Measurements from ENCODE around the gene TJP2.
A peak's percentile ranks its signal among the peaks of the same experiment; 100 is the strongest.

TJP2 gene

DNA sequence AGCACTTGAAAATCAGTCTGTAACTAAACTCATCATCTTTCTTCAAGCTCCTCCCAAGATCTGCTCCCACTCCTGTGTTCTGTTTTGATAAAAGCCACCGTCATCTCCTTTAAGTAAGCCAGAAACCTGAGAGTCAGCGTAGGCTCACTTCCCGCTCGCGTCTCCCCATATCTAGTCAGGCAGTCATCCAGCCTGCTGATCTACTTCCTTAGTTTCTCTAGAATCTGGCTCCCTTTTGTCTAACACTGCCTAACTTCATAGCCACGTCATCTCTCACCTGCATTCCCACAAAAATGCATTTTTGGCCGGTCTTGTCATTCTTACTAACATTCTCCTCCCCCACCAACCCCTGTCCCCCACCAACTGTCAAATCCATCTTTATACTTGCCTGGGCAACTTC, 3.0 kb upstream of the TJP2 start:
- Histone ChIP-seq H3K9ac (ENCODE audit: insufficient read length) (no peak overlapping the region), H3K27ac (no peak overlapping the region), H3K4me3 (no peak overlapping the region), H3K9me3 (ENCODE audit: low read depth, low read length) (no peaks in the 10 kb centered on the region), H3K36me3 (ENCODE audit: insufficient read depth, low read length) (no peaks in the 10 kb centered on the region)
- DNase-seq (ENCODE audit: low read depth, low spot score), result no peak
- no peak for TF ChIP-seq POLR2AphosphoS5 (IDR thresholded peaks at IDR 0.05; ENCODE audit: borderline replicate concordance, low read depth, low read length)
- TF ChIP-seq FOXP2 (optimal IDR thresholded peaks at IDR 0.05; ENCODE audit: control extremely low read depth, extremely low read length, insufficient read depth), result no peak
- TF ChIP-seq EZH2 (IDR thresholded peaks at IDR 0.05), result no peak

DNA sequence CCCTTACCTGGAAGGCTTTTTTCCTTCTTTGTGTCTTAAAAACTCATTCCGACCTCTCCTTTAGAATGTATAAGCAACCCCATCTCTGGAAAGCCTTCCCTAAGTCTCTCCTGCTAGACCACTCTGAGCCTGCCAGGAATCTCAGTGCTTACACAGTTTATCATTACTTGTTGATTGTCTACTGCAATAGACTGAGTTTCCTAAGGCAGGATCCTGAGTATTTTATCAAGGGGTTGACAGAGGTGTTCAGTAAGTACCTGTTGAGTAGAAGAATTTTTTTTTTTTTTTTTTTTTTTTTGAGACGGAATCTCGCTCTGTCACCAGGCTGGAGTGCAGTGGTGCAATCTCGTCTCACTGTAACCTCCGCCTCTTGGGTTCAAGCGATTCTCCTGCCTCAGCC, 2.6 kb upstream of the TJP2 start:
- Histone ChIP-seq H3K4me3 (no peak overlapping the region), H3K9me3 (ENCODE audit: low read depth, low read length) (no peaks in the 10 kb centered on the region), H3K9ac (ENCODE audit: insufficient read length) (no peak overlapping the region), H3K27ac (no peak overlapping the region), H3K36me3 (ENCODE audit: insufficient read depth, low read length) (no peaks in the 10 kb centered on the region)
- TF ChIP-seq EZH2 (IDR thresholded peaks at IDR 0.05), result no peak
- no peak for TF ChIP-seq FOXP2 (optimal IDR thresholded peaks at IDR 0.05; ENCODE audit: control extremely low read depth, extremely low read length, insufficient read depth)
- TF ChIP-seq POLR2AphosphoS5 (IDR thresholded peaks at IDR 0.05; ENCODE audit: borderline replicate concordance, low read depth, low read length), result no peak
- DNase-seq (ENCODE audit: low read depth, low spot score), result no peak

DNA sequence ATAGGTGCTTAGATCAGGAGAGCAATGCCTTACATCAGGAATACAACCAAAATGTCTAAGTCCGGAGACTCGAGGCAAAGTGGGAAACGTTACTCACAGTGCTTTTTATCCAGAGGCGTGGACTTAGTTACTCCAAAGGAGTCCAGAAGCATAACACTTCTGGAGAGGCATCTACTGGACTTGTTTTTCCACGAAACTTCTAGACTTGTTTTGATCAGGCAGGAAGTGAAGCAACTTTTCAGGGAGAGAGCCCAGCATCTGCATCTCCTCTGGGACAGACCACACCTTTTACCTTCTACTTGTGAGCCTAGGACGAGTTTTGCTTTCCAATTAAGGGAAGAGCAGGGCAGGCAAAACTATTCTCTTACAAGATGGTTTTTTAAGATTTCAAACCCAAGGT, 1.2 kb upstream of the TJP2 start:
- H3K4me3 ChIP-seq, result no peak overlapping the region
- no peaks in the 10 kb centered on the region for H3K9me3 ChIP-seq (ENCODE audit: low read depth, low read length)
- no peak for TF ChIP-seq FOXP2 (optimal IDR thresholded peaks at IDR 0.05; ENCODE audit: control extremely low read depth, extremely low read length, insufficient read depth)
- no peak for TF ChIP-seq POLR2AphosphoS5 (IDR thresholded peaks at IDR 0.05; ENCODE audit: borderline replicate concordance, low read depth, low read length)
- no peak for TF ChIP-seq EZH2 (IDR thresholded peaks at IDR 0.05)
- H3K36me3 ChIP-seq (ENCODE audit: insufficient read depth, low read length), result no peaks in the 10 kb centered on the region
- no peak overlapping the region for H3K9ac ChIP-seq (ENCODE audit: insufficient read length)
- H3K27ac ChIP-seq, result no peak overlapping the region
- DNase-seq (ENCODE audit: low read depth, low spot score), result no peak

DNA sequence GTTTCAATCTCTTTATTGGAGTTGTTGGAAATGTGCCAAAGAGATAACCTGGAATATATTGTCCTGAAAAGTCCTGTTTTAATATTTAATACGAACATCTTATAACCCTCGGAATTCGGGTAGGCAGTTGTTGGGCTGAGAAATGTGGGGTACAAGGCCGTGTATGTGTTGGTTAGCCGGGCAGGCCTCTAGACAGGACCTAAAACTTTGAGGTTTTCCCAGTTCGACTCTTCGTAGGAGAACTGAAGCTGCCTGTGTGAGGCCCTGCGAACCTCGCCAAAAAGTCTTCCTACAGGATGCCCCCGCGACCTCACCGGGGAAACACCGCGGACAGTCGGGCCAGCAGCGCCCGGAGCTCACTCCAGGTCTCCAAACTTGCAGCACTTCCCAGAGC, 583 bp upstream of the TJP2 start:
- peak overlapping the region; percentile 61 for H3K9ac ChIP-seq (ENCODE audit: insufficient read length)
- H3K27ac ChIP-seq, result no peak overlapping the region

DNA sequence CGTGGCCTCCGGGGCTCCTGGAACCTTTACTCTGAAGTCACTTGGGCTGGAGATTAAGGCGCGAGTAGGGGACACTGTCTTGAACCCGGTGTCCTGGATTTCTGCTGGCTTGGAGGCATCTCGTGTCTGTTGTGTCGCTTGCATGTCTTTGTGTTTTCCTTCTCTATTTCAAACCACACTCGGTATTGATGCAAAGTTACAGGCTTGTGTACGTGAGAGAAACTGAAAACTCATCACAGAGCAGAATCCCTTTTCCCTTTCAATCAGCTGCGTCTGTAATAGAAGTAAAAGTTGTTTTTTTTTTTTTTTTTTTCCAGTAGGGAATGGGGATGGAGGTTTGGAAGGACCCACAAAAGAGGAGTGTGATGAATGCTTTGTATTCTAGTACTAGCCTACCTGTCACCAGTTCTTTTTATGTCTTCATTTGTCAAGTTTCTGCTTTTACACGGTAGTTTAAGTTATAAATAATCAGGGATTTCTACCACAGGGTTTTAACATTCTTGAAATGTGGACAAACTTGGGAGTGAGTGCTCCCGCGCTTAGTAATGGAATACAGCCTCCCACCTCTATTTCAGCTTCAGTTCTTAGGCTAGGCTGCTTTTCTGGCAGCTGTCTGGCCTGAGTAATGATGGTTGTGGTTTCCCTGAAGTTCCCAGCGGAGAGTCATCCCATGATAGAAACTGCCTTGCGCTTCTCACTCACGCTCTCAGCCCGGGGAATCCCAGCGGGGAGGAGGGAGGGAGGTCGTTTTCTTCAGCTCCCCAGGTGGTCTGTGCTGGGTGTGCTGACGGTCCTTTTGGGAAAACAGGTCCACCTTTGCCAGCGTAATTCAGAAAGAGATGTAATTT, 763 bp downstream of the TJP2 start:
- H3K27ac ChIP-seq, result no peak overlapping the region
- peak overlapping the region; percentile 79 for H3K4me3 ChIP-seq
- TF ChIP-seq FOXP2 (optimal IDR thresholded peaks at IDR 0.05; ENCODE audit: control extremely low read depth, extremely low read length, insufficient read depth), result no peak
- TF ChIP-seq EZH2 (IDR thresholded peaks at IDR 0.05), result no peak
- TF ChIP-seq POLR2AphosphoS5 (IDR thresholded peaks at IDR 0.05; ENCODE audit: borderline replicate concordance, low read depth, low read length), result no peak
- H3K9me3 ChIP-seq (ENCODE audit: low read depth, low read length), result no peaks in the 10 kb centered on the region
- no peak for DNase-seq (ENCODE audit: low read depth, low spot score)
- no peaks in the 10 kb centered on the region for H3K36me3 ChIP-seq (ENCODE audit: insufficient read depth, low read length)
- H3K9ac ChIP-seq (ENCODE audit: insufficient read length), result peak overlapping the region; percentile 61

More for the DNA sequence above, 583 bp upstream of the TJP2 start:
- Histone ChIP-seq H3K4me3 (peak overlapping the region; percentile 79), H3K36me3 (ENCODE audit: insufficient read depth, low read length) (no peaks in the 10 kb centered on the region), H3K9me3 (ENCODE audit: low read depth, low read length) (no peaks in the 10 kb centered on the region)
- no peak for DNase-seq (ENCODE audit: low read depth, low spot score)
- TF ChIP-seq EZH2 (IDR thresholded peaks at IDR 0.05), result no peak
- TF ChIP-seq FOXP2 (optimal IDR thresholded peaks at IDR 0.05; ENCODE audit: control extremely low read depth, extremely low read length, insufficient read depth), result no peak
- no peak; the same call in 1 of the 2 replicates for TF ChIP-seq POLR2AphosphoS5 (IDR thresholded peaks at IDR 0.05; ENCODE audit: borderline replicate concordance, low read depth, low read length)

DNA sequence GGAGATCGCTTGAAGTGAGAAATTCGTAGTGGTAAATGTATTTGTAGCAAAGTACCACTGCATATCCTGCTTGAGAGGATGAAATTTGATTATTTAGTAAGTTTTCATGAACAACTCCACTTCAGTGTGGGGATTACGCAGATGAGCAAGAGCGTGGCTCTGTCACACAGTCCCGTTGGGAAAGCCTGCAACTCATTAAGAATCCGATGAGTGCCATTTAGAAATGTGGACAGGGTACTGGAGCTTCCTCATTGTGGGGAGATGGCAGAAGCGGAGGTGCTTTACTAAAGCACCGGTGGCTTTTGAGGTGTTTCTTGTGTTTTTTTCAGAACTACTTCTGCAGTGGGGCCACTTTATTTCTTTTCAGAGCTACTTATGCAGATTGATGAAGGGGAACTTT, 1.4 kb downstream of the TJP2 start:
- no peak for DNase-seq (ENCODE audit: low read depth, low spot score)
- H3K9me3 ChIP-seq (ENCODE audit: low read depth, low read length), result no peaks in the 10 kb centered on the region
- peak overlapping the region; percentile 79 for H3K4me3 ChIP-seq
- H3K27ac ChIP-seq, result no peak overlapping the region
- H3K9ac ChIP-seq (ENCODE audit: insufficient read length), result no peak overlapping the region
- TF ChIP-seq FOXP2 (optimal IDR thresholded peaks at IDR 0.05; ENCODE audit: control extremely low read depth, extremely low read length, insufficient read depth), result no peak
- no peak for TF ChIP-seq POLR2AphosphoS5 (IDR thresholded peaks at IDR 0.05; ENCODE audit: borderline replicate concordance, low read depth, low read length)
- no peak for TF ChIP-seq EZH2 (IDR thresholded peaks at IDR 0.05)
- H3K36me3 ChIP-seq (ENCODE audit: insufficient read depth, low read length), result no peaks in the 10 kb centered on the region

DNA sequence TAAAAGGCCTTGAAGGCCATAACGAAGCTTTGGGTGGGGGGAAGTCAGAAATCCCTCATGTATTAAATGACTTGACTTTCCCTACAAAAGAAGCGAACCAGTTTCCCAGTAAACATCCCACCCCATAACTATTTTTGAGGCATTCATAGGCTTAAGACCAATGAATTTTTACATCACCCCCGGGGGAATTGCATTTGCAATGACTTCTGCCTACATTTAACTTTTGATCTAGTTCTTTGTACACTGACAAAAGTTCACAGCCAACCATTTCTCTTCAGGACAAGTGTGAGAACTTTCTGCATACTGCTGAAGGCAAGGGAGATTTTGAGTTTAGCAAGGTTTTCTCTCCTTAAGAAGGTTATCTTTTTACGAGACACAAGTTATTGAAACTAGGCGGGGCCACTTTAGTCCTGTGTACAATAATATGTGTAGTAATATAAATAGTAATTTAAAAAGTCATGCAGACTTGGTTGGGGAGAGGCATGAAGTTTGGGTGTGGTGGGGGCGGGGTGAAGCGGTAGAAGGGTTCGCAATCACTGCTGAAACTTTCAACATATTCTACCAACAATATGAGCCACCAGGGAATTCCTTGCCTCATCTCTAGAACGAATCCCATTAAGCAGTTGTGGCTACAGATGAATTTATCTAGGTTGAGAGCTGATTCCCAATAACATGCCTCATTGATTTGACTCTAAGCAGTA, 2.5 kb downstream of the TJP2 start:
- Histone ChIP-seq H3K36me3 (ENCODE audit: insufficient read depth, low read length) (no peaks in the 10 kb centered on the region), H3K27ac (peak overlapping the region; percentile 74; the same call in 1 of the 2 replicates), H3K9ac (ENCODE audit: insufficient read length) (no peak overlapping the region), H3K4me3 (peak overlapping the region; percentile 40; the same call in 1 of the 2 replicates), H3K9me3 (ENCODE audit: low read depth, low read length) (no peaks in the 10 kb centered on the region)
- DNase-seq (ENCODE audit: low read depth, low spot score), result peak; percentile 75
- TF ChIP-seq POLR2AphosphoS5 (IDR thresholded peaks at IDR 0.05; ENCODE audit: borderline replicate concordance, low read depth, low read length), result no peak
- no peak for TF ChIP-seq FOXP2 (optimal IDR thresholded peaks at IDR 0.05; ENCODE audit: control extremely low read depth, extremely low read length, insufficient read depth)
- no peak for TF ChIP-seq EZH2 (IDR thresholded peaks at IDR 0.05)

DNA sequence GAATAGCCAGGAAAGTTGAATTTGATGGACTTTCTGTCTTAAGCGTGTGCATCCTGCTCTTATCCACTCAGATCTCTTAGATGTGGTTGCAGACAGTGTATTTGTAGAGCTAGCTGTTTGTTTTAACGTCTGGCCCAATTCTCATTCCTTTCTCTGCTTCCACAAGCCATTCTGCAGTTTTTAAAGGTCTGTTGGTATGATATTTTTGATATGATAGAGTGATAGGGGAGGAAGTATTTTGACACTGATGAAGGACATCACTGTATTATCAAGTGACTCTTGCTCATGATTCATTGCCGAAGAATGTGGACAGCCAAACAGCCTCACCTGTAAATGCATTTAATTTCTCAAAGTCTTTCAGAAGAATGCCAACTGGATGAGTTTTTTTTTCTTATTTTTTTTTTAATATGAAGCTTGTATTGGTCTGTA, 4.5 kb downstream of the TJP2 start:
- Histone ChIP-seq H3K9ac (ENCODE audit: insufficient read length) (no peak overlapping the region), H3K4me3 (no peak overlapping the region), H3K9me3 (ENCODE audit: low read depth, low read length) (no peaks in the 10 kb centered on the region), H3K36me3 (ENCODE audit: insufficient read depth, low read length) (no peaks in the 10 kb centered on the region), H3K27ac (no peak overlapping the region)
- no peak for DNase-seq (ENCODE audit: low read depth, low spot score)
- TF ChIP-seq FOXP2 (optimal IDR thresholded peaks at IDR 0.05; ENCODE audit: control extremely low read depth, extremely low read length, insufficient read depth), result no peak

All from SK-N-MC (cell line).